ENCODE results near the gene CLDN6. TPM values are rescaled to one million over a fixed set of nuclear protein-coding genes. Genes with fewer than 3 reads are reported as not detected.

Gene CLDN6
- total and polyA plus RNA-seq, 2 of the 13 experiments (the other 11 are each of a cell fraction or from before 2014, with no cell fraction given): 5.9 to 7.6 TPM

DNA sequence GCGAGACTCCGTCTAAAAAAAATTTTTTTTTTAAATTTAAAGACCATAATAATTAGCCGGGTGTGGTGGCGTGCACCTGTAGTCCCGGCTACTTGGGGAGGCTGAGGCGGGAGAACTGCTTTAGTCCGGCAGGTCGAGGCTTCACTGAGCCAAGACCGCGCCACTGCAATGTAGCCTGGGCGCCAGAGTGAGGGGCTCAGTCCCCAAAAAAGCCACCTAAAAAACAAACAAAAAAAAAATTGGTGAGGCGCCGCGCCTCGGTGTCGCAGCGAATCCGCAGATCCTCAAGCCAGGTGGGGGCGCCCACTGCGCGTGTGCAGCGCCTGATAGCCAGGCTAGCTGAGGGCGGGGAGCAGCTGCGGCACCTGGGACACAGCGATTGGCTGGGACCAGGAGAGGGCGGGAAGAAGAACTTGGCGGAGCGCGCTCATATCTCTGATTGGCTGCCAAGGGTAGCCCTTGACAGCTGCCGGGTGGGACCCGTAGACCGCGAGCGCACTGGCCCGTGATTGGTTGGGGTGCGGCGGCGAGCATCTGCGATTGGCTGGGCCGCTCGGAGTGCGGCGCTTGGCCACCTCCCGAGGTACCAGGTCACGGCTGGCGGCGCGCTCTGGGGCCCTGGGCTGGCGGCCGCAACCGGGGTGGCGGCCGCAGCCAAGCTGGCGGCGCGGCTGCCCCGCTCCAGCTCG lies 14.3 kb downstream of the CLDN6 start (continued):
- no peak for TF ChIP-seq MAF1 (CRISPR knock-in tag; IDR thresholded peaks at IDR 0.05; ENCODE audit: borderline replicate concordance)
- no peak for TF ChIP-seq ZNF670 (CRISPR knock-in tag; IDR thresholded peaks at IDR 0.05; ENCODE audit: borderline replicate concordance)
- peak; percentile 67 for TF ChIP-seq ZBTB14 (CRISPR knock-in tag; IDR thresholded peaks at IDR 0.05)
- no peak for TF ChIP-seq ZFYVE20 (CRISPR knock-in tag; IDR thresholded peaks at IDR 0.05; ENCODE audit: borderline replicate concordance, low read depth)
- TF ChIP-seq ZSCAN9 (CRISPR knock-in tag; IDR thresholded peaks at IDR 0.05; ENCODE audit: borderline replicate concordance): 0 out of 2 replicates have a peak, but pooled peaks have one; percentile 26
- no peak for TF ChIP-seq ZSCAN30 (CRISPR knock-in tag; IDR thresholded peaks at IDR 0.05)
- TF ChIP-seq STAT5B (CRISPR knock-in tag; IDR thresholded peaks at IDR 0.05): no peak
- 0 out of 4 replicates have a peak, but pooled peaks of 1 of the 2 experiments have one; percentile 4 for TF ChIP-seq EP300 (IDR thresholded peaks at IDR 0.05; ENCODE audit: low read depth in 2 of 2, low read length in 2 of 2)
- TF ChIP-seq EP300 (CRISPR knock-in tag; IDR thresholded peaks at IDR 0.05; ENCODE audit: borderline replicate concordance): no peak
- no peak for TF ChIP-seq HOXA9 (CRISPR knock-in tag; IDR thresholded peaks at IDR 0.05; ENCODE audit: borderline replicate concordance)
- 0 out of 2 replicates have a peak, but pooled peaks have one; percentile 61 for TF ChIP-seq MIER3 (CRISPR knock-in tag; IDR thresholded peaks at IDR 0.05; ENCODE audit: borderline replicate concordance)
- no peak for TF ChIP-seq ZNF337 (CRISPR knock-in tag; IDR thresholded peaks at IDR 0.05; ENCODE audit: borderline replicate concordance, low read depth)
- TF ChIP-seq PREB (CRISPR knock-in tag; IDR thresholded peaks at IDR 0.05): no peak
- no peak for TF ChIP-seq ZSCAN20 (CRISPR knock-in tag; IDR thresholded peaks at IDR 0.05; ENCODE audit: borderline replicate concordance)
- TF ChIP-seq NFIB (CRISPR knock-in tag; IDR thresholded peaks at IDR 0.05; ENCODE audit: borderline replicate concordance): no peak
- no peak; a peak in 1 of 4 replicates for TF ChIP-seq POLR2A (IDR thresholded peaks at IDR 0.05; ENCODE audit: insufficient read depth in 1 of 2, low read depth in 2 of 2, low read length in 2 of 2)
- 0 out of 2 replicates have a peak, but pooled peaks have one; percentile 31 for TF ChIP-seq ZNF331 (CRISPR knock-in tag; IDR thresholded peaks at IDR 0.05)
- TF ChIP-seq ZSCAN29 (CRISPR knock-in tag; conservative IDR thresholded peaks at IDR 0.05): no peak
- peak; percentile 100 for TF ChIP-seq TGIF2 (CRISPR knock-in tag; IDR thresholded peaks at IDR 0.05)
- peak; percentile 3; the same call in 1 of the 2 replicates for TF ChIP-seq SMC3 (IDR thresholded peaks at IDR 0.05; ENCODE audit: low read length)
- TF ChIP-seq HDAC1 (CRISPR knock-in tag; IDR thresholded peaks at IDR 0.05): peak; percentile 74
- peak; percentile 35; the same call in 1 of the 2 replicates for TF ChIP-seq FOXA3 (CRISPR knock-in tag; IDR thresholded peaks at IDR 0.05)
- TF ChIP-seq HES4 (CRISPR knock-in tag; IDR thresholded peaks at IDR 0.05; ENCODE audit: borderline replicate concordance): no peak
- no peak for TF ChIP-seq KAT7 (CRISPR knock-in tag; IDR thresholded peaks at IDR 0.05; ENCODE audit: borderline replicate concordance)
- TF ChIP-seq ZFP36 (IDR thresholded peaks at IDR 0.05; ENCODE audit: borderline replicate concordance, low read depth, low read length, partially characterized antibody): no peak
- TF ChIP-seq, protein P1, sequence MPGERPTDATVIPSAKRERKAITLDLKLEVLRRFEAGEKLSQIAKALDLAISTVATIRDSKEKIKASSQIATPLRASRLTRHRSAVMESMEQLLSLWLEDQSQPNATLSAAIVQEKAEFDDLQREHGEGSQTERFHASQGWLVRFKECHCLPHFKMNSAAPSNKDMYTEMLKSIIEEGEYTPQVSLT (CRISPR knock-in tag; IDR thresholded peaks at IDR 0.05; ENCODE audit: borderline replicate concordance, low read depth): no peak
- TF ChIP-seq, protein P2, sequence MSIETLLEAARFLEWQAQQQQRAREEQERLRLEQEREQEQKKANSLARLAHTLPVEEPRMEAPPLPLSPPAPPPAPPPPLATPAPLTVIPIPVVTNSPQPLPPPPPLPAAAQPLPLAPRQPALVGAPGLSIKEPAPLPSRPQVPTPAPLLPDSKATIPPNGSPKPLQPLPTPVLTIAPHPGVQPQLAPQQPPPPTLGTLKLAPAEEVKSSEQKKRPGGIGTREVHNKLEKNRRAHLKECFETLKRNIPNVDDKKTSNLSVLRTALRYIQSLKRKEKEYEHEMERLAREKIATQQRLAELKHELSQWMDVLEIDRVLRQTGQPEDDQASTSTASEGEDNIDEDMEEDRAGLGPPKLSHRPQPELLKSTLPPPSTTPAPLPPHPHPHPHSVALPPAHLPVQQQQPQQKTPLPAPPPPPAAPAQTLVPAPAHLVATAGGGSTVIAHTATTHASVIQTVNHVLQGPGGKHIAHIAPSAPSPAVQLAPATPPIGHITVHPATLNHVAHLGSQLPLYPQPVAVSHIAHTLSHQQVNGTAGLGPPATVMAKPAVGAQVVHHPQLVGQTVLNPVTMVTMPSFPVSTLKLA (IDR thresholded peaks at IDR 0.05): peak; percentile 47; the same call in 1 of the 2 replicates
